IPS-11a (cell line): ENCODE results near the gene IGF1.

Experiments
- H3K4me3 ChIP-seq: one replicate; pipeline ENCODE4 v1.5.1; 2013; ENCODE audit warnings: low read depth, low read length, control low read depth

The IGF1 gene

DNA sequence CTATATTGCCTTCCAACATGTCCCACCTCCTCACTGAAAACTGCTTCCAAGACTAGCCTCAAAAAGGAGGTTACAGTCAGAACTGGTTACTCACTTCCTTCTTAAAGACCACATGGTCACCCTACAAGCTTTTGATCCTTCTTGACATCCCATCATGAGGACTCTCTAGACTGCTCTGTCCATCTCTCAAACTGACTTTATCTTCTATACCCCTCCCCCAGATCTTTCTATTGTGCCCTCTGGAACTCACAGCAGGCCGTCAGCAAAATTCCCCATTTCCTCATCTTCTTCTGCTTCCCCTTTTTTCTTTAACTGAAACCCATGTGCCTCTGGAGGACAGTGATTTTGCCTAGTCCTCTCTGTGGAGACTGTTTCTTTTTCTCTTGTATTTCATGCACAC is 18.1 kb upstream of the IGF1 start:
- H3K4me3 ChIP-seq: no peak overlapping the region

- H3K4me3 ChIP-seq: no peak overlapping the region
Observed at GRCh38 chr12:102497743-102498142, 17.4 kb upstream of the IGF1 start.

DNA sequence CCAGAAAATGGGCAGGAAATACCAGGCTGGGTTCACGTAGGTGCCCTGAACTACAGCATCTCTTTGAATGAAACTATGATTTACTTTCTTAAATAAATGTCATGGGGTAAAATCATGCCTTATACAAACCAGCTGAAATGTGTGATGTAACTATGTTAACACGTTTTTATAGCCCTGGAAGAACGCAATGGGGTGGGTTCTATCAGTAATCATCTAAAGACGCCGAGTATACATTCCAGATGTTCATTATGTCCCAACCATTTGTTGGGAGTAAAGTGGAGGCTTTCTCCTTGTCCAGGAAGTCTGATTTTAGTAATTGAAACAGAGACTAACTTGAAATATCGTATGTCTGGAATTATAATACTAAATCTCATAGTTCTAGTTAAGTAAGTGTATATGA is 16.2 kb upstream of the IGF1 start:
- no peak overlapping the region for H3K4me3 ChIP-seq

- no peak overlapping the region for H3K4me3 ChIP-seq
Observed at GRCh38 chr12:102487226-102487625, 6.9 kb upstream of the IGF1 start.

DNA sequence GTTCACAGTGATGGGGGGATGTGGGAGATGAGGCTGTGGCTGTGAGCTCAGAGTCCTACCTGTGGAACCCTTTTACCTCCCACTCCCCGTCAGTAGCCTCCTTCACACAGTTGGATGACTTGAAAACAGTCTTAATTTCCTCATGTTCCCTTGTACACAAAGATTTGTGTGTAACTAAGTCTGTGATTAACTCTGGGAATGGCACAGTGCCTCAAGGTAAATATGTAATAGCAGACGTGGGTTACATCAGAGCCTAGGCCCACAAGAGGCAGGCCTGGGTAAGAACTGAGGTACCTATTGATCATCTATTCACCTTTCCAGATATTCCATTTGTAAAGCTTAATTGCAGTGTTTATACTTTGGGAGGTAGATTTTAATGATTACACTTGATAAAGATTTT is 5.8 kb upstream of the IGF1 start:
- no peak overlapping the region for H3K4me3 ChIP-seq

GRCh38 chr12:102484428-102484958 is 4.1 kb upstream of the IGF1 start:
- H3K4me3 ChIP-seq: no peak overlapping the region

GRCh38 chr12:102484017-102484416 is 3.7 kb upstream of the IGF1 start:
- H3K4me3 ChIP-seq: no peak overlapping the region

DNA sequence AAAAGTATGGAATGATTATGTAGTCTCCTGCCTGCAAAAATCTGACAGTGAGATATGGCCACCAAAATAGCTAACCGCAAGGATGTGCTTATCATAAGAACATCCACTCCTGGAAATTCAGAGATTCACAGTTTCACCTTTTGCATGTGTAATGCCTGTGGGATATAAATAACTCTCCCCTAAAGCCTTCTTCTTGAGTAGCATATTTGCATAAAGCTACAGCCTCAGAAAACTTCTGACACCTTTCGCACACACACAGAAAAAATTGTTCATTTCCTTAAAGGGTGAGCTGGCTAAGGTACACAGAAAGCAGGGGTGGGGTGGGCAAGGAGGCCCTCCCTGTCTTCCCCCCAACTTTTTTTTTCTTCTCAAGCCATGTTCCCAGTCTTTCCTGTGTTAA is 3.1 kb upstream of the IGF1 start:
- H3K4me3 ChIP-seq: no peak overlapping the region

DNA sequence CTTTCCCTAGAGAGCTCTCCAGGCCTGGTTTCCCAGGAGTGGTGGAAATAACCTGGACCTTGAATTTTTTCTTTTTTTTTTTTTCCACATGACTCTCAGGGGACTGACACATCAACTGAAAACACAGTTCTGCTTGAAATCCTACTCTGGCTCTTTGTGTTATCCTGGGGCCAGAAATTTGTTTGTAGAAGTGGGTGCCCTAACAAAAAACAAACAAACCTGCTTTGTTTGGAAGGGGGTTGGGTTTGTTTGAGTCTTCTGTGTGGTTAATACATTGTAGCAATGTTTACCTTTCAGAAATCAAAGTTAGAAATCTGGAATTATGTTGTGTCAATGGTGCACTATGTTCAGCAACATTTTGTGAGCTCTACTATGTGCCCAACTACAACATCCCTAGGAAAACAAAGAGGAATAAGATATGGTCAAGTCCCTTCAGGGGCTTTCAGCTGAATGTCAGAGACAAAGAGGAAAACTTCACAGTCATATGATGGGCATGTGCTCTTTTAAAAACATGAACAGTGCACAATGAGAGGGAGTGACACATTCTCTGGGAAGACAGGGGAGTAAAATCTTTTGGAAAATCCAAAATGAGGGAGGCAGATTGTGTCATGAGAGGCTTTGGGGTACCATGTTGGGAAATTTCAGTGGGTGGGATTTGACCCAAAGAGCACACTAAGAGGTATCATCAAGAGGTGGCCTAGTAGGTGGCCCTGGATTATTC is 1.5 kb upstream of the IGF1 start:
- no peak overlapping the region for H3K4me3 ChIP-seq

GRCh38 chr12:102479939-102480338 is 424 bp downstream of the IGF1 start:
- H3K4me3 ChIP-seq: no peak overlapping the region

- no peak overlapping the region for H3K4me3 ChIP-seq
Observed at GRCh38 chr12:102479099-102479885, 1.1 kb downstream of the IGF1 start.

DNA sequence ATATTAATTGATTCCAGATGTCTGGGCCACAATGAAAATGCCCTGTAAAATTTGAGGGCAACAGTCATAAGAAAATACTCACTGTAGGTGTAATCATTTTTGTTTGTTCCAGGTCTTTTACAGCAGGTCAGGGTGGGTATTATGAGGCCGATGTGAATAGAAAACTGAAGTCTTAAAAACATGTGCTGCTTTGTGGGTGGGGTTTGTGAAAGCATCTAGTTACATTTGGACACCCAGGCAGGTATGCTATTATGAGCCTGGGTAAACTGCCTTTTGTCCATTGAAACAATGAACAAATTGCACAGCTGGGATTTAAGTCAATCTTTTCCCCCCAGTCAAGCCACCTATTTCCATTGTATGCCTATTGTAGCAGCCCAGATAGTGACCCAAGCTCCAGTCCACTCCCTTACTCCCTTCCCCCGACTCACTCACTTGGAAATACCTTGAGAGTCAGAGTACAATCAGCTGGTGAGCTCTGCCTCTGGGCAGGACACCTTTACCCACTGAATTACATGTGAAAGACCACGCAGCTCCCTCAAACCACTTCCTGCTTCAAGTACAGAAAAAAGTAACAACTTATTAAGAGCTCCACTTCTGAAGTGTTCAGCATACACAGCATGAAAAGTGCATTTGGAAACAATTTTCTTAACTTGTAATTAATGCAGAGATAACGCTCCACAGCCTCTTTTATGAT is 1.8 kb downstream of the IGF1 start:
- no peak overlapping the region for H3K4me3 ChIP-seq

DNA sequence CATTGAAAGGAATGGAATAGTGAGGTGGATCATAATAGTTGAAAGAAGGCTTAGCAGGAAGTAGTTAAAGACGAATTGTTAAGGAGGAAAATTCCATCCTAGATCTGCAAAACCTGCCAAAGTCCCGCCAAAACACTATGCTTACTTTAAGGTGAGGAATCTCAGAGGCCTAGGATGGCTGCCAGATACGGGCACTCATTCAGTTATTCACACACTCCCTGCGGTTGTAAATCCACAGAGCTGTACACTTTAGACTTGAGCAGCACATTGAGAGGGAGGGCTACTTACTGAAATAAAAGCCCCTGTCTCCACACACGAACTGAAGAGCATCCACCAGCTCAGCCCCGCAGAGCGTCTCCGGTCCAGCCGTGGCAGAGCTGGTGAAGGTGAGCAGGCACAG is 5.0 kb downstream of the IGF1 start:
- H3K4me3 ChIP-seq: no peak overlapping the region

GRCh38 chr12:102474438-102475064 is 5.8 kb downstream of the IGF1 start:
- H3K4me3 ChIP-seq: no peak overlapping the region

DNA sequence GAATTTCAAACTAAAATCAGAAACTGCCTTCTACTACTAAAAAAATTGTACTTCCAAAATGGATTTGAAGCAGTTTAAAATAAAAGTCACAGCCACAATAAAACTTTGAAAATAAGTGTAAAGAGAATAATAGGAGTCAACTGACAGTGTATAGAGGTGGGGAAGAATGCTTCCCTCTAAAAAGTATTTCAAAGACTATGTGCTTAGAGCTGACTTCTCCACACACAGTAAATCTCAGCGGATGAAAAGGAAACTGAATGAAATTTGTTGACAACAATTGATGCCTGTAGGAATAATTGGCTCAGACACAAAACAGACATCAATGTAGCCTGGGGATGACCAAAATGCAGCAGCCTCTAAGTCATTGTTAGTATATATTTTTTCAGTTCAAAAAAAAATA is 7.9 kb downstream of the IGF1 start:
- H3K4me3 ChIP-seq: no peak overlapping the region

DNA sequence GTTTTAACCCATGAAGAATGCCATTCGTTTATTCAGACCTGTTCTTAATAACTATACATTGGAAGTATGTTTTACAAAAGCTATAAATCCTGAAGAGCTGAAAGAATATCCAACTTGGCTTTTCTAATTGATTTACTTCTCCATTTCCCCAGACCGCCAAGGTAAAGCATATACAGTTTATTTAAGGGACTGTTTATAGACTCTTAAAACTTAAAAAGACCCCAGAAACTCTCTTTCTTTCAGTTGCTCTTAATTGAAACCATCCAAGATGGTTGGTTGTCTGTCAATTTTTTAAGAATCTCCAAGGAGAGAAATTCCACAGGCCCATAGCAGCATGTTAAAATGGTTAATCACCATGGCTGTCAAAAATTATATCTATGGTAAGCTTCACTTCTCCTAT is 8.8 kb downstream of the IGF1 start:
- no peak overlapping the region for H3K4me3 ChIP-seq

DNA sequence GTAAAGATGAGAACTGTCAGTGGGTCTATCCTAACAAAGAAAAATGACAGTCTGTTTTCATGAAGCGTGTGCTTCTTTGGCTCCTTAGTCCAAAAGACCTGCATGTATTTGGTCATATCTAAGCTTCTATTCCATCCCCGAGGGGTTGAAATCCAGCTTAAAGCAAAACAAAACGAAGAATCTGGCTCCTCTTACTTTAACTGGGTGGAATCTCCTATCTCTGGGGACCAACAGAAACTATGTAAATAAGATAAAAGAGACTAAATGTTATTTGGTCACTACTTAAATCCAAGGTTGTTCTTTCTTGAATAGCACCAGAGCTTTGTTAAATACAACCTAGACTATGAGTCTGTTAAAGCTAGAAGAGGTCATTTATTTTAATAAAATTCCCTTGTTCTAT is 9.4 kb downstream of the IGF1 start:
- no peak overlapping the region for H3K4me3 ChIP-seq

DNA sequence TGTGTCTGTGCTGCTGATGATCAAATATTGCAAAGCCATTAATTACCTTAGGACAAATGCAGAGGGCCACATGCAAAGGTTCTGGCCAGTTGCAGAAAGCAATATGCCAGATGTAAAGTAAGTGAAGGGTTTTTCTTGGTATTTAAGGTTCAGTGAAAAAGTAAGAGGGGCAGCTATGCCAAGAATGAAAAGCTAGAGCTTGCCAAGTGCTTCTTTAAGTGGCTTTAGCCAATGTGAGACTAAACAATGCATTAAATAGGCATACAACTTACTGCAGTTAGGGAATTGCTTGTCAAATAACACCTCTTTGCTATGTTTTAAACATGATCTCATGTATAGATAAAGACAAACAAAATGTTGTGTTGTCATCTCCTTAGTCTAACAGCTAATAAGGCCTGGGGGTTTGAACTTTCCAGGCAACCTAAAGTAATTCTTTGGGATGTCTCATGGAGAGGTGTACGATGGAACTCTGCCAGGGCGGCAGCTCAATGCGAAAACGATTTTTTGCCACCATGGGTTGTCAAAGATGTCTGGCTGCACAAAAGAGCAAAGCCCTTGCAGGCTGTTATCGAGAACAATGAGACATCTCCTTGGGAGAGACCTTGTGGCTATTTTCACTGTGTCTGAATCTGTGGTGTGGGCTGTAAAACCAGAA is 12.0 kb downstream of the IGF1 start:
- no peak overlapping the region for H3K4me3 ChIP-seq

DNA sequence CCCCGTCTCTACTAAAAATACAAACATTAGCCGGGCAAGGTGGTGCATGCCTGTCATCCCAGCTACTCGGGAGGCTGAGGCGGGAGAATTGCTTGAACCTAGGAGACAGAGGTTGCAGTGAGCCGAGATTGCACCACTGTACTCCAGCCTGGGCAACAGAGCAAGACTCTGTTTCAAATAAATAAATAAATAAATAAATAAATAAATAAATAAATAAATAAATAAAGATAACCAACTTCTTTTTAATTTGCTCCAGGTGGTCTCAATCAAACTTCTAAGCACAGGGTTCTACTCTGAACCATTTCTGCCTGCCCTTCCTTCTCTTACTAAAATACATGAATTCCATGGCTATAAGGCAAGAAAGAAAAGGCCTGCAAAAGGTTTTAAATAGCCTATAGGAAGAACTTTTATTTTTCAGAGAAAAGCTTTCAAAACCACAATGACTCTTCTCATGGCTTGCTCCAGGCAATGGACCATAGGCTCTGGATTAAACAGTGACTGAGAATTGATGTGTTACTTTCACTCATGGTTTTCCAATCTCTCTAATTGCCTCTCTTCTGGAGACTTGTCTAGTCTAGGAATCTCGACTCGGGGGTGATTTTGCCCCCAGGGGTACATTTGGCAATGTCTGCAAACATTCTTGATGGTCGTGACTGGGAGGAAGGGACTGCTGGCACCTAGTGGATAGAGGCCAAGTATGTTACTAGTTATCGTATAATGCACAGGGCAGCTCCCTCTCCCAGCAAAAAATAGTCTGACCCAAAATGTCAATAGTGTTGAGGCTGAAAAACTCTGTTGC is 14.4 kb downstream of the IGF1 start:
- H3K4me3 ChIP-seq: no peak overlapping the region

- H3K4me3 ChIP-seq: no peak overlapping the region
Observed at GRCh38 chr12:102463659-102464249, 16.6 kb downstream of the IGF1 start.
